Calu3 (cell line): ENCODE data around the gene VGLL1. TPM values are rescaled to one million over a fixed set of nuclear protein-coding genes. Genes with fewer than 3 reads are reported as not detected.
A peak's percentile ranks its signal among the peaks of the same experiment; 100 is the strongest.

Source experiments
- Bru-seq: library from RNA; stranded (reverse); fragments of 400-500 nt; gene quantifications from one replicate; lab custom pipeline; 2021; lab: Mats Ljungman, UMichigan
- BruChase-seq, 2 experiments: library from RNA; stranded (reverse); fragments of 400-500 nt; gene quantifications; one replicate each; lab custom pipeline; 2021; lab: Mats Ljungman, UMichigan
- BruUV-seq: library from RNA; stranded (reverse); fragments of 400-500 nt; replicated peaks from 2 replicates; lab custom pipeline; 2021; lab: Mats Ljungman, UMichigan
- CTCF ChIA-PET: fragments of 300-600 bp; sonication (Branson Sonifier 250); formaldehyde crosslinking; loops from one replicate; lab custom pipeline; 2022; ENCODE audit warnings: antibody characterized with exemption; lab: Charles Lee
- DNase-seq: peaks from one replicate; pipeline ENCODE4 v3.0.0; 2022
- H3K27ac Mint-ChIP-seq: one replicate; pipeline ENCODE4 v1.8.0; 2022; ENCODE audit warnings: mixed read lengths; ENCODE audit not compliant: unreplicated experiment
- H3K27me3 Mint-ChIP-seq: one replicate; pipeline ENCODE4 v1.8.0; 2022; ENCODE audit warnings: mixed read lengths; ENCODE audit not compliant: unreplicated experiment
- H3K36me3 Mint-ChIP-seq: one replicate; pipeline ENCODE4 v1.8.0; 2022; ENCODE audit warnings: mild to moderate bottlenecking, moderate library complexity, mixed read lengths; ENCODE audit not compliant: insufficient read depth, unreplicated experiment
- H3K4me1 Mint-ChIP-seq: one replicate; pipeline ENCODE4 v1.8.0; 2022; ENCODE audit warnings: mild to moderate bottlenecking, low read depth, mixed read lengths; ENCODE audit not compliant: unreplicated experiment
- H3K4me3 Mint-ChIP-seq: one replicate; pipeline ENCODE4 v1.8.0; 2022; ENCODE audit warnings: mild to moderate bottlenecking, low read depth, moderate library complexity, mixed read lengths; ENCODE audit not compliant: unreplicated experiment
- H3K9me3 Mint-ChIP-seq: one replicate; pipeline ENCODE4 v1.8.0; 2022; ENCODE audit warnings: low read depth, mixed read lengths; ENCODE audit not compliant: unreplicated experiment
- intact Hi-C: fragments of 100-400 bp; cut with micrococcal nuclease; formaldehyde crosslinking; loops from one replicate; pipeline ENCODE4 v1.10.0; 2022; ENCODE audit not compliant: unreplicated experiment
- long read RNA-seq: library from polyadenylated mRNA; stranded (forward); transcript quantifications from one replicate; pipeline ENCODE4 v2.0.0, GENCODE V29; 2022
- total RNA-seq: library from RNA; stranded (reverse); gene quantifications from 2 replicates; pipeline ENCODE4 v1.2.3, GENCODE V29; 2022
- TF ChIP-seq, protein P1 (sequence below): fragments of 200-600 bp; IDR thresholded peaks from one replicate; pipeline ENCODE4 v1.8.0; 2022; ENCODE audit warnings: antibody characterized with exemption; ENCODE audit not compliant: unreplicated experiment

Gene VGLL1
- total RNA-seq (92.2 and 121 TPM in 2 replicates), Bru-seq, nascent RNA (percentile 90 among the genes with signal in this experiment), BruChase-seq, experiment 1, labeled RNA remaining after a 6-hour chase (percentile 84 among the genes with signal in this experiment), BruChase-seq, experiment 2, labeled RNA remaining after a 2-hour chase (percentile 70 among the genes with signal in this experiment)
- long read RNA-seq, transcript VGLL1-201 (5 exons, 1,215 nt) = major isoform, 151 of 166 reads
- long read RNA-seq, partial matches to known transcripts = 7 of 166 reads
- long read RNA-seq, other reads (novel, unspliced or antisense) = 7 of 166 reads

GRCh38 chrX:136531951-136532350, at the start of gene VGLL1:
Gene VGLL1 (plus strand): TSS chrX:136532215. CDS start chrX:136536021, 3,806 bp downstream.
- intact Hi-C loops = loop anchor here (5.0 kb wide), 1 partner anchor 35 kb away; the partner anchor contains the start of gene HTATSF1
- CTCF ChIA-PET = interaction anchor here (0.6 to 1.0 kb wide), 7 partner anchors 9 to 497 kb away, joined by 3 to 7 read pairs (median 4); no protein-coding TSS in a partner anchor
- peaks cover 4% of the 10 kb centered on the region for H3K9me3 Mint-ChIP-seq
- TF ChIP-seq, protein P1, sequence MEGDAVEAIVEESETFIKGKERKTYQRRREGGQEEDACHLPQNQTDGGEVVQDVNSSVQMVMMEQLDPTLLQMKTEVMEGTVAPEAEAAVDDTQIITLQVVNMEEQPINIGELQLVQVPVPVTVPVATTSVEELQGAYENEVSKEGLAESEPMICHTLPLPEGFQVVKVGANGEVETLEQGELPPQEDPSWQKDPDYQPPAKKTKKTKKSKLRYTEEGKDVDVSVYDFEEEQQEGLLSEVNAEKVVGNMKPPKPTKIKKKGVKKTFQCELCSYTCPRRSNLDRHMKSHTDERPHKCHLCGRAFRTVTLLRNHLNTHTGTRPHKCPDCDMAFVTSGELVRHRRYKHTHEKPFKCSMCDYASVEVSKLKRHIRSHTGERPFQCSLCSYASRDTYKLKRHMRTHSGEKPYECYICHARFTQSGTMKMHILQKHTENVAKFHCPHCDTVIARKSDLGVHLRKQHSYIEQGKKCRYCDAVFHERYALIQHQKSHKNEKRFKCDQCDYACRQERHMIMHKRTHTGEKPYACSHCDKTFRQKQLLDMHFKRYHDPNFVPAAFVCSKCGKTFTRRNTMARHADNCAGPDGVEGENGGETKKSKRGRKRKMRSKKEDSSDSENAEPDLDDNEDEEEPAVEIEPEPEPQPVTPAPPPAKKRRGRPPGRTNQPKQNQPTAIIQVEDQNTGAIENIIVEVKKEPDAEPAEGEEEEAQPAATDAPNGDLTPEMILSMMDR = no peak
- H3K27ac Mint-ChIP-seq = peak within 1 kb of the TSS; percentile 77
- H3K4me1 Mint-ChIP-seq = peaks cover 74% of the 10 kb centered on the region
- peak; percentile 60 for DNase-seq
- H3K27me3 Mint-ChIP-seq = no peaks in the 10 kb centered on the region
- H3K36me3 Mint-ChIP-seq = peaks cover 18% of the 10 kb centered on the region
- no TSS peak for BruUV-seq
- peak within 1 kb of the TSS; percentile 78 for H3K4me3 Mint-ChIP-seq

GRCh38 chrX:136487647-136488046, 44.4 kb upstream of the VGLL1 start, which contains the start of gene BRS3:
Gene BRS3 (plus strand): TSS chrX:136487947. CDS start chrX:136488115, 168 bp downstream.
- intact Hi-C loops = loop anchor here (5.0 to 10.0 kb wide), 2 partner anchors 90 to 323 kb away; no protein-coding TSS in a partner anchor
- TF ChIP-seq, protein P1 = no peak
- H3K27ac Mint-ChIP-seq = no peak within 1 kb of the TSS
- H3K9me3 Mint-ChIP-seq = no peaks in the 10 kb centered on the region
- no peaks in the 10 kb centered on the region for H3K36me3 Mint-ChIP-seq
- H3K4me1 Mint-ChIP-seq = no peaks in the 10 kb centered on the region
- DNase-seq = no peak
- BruUV-seq = no TSS peak
- no peak within 1 kb of the TSS for H3K4me3 Mint-ChIP-seq
- CTCF ChIA-PET = no interaction called here
- H3K27me3 Mint-ChIP-seq = peaks cover 83% of the 10 kb centered on the region

DNA sequence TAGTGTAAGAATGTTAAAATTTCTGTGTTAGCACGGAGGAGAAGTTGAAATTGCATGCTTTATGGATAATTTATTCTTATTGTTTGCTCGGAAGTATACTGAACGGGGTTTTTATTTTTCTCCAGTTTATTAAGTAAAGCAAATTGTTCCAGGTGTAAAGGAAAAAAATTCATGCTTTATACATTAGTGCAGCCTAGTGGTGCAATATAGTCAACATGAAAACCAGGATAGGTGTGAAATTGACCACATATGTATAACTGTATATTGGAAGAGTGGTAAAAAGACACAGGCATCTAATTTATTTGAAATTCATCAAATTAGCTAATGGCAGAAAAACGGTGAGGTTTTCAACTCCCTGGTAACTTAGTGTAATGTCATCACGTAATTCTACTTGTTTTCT, 43.3 kb upstream of the VGLL1 start:
- CTCF ChIA-PET = no interaction called here
- Mint-ChIP-seq H3K27me3 (peaks cover 73% of the 10 kb centered on the region), H3K4me3 (no peak overlapping the region), H3K36me3 (no peaks in the 10 kb centered on the region), H3K4me1 (no peaks in the 10 kb centered on the region), H3K27ac (no peak overlapping the region), H3K9me3 (no peaks in the 10 kb centered on the region)
- TF ChIP-seq, protein P1 = no peak
- no peak for DNase-seq
- BruUV-seq = no TSS peak
- intact Hi-C loops = loop anchor here (5.0 to 10.0 kb wide), 2 partner anchors 91 to 324 kb away; no protein-coding TSS in a partner anchor

GRCh38 chrX:136491832-136492231, 40.2 kb upstream of the VGLL1 start:
- Mint-ChIP-seq H3K4me1 (no peaks in the 10 kb centered on the region), H3K9me3 (no peaks in the 10 kb centered on the region), H3K4me3 (no peak overlapping the region), H3K27ac (no peak overlapping the region), H3K27me3 (peaks cover 56% of the 10 kb centered on the region), H3K36me3 (peaks cover 9% of the 10 kb centered on the region)
- DNase-seq = no peak
- no TSS peak for BruUV-seq
- CTCF ChIA-PET = interaction anchor here (0.6 kb wide), 1 partner anchor 161 kb away, joined by 4 read pairs; no protein-coding TSS in a partner anchor
- TF ChIP-seq, protein P1 = no peak
- intact Hi-C loops = no loop called here
